HEK293 (cell line): Measurements from ENCODE around the gene CTTN.

ENCODE experiments used
- TF ChIP-seq, protein P1 (sequence below): fragments of 450-650 bp; IDR thresholded peaks from 2 replicates; pipeline ENCODE4 v1.5.1; 2018; ENCODE audit warnings: missing biosample characterization, missing genetic modification characterization
- TF ChIP-seq, protein P2 (sequence below): fragments of 450-650 bp; formaldehyde crosslinking; IDR thresholded peaks from 2 replicates; pipeline ENCODE4 v1.5.1; 2016; ENCODE audit warnings: missing biosample characterization, missing genetic modification characterization

DNA sequence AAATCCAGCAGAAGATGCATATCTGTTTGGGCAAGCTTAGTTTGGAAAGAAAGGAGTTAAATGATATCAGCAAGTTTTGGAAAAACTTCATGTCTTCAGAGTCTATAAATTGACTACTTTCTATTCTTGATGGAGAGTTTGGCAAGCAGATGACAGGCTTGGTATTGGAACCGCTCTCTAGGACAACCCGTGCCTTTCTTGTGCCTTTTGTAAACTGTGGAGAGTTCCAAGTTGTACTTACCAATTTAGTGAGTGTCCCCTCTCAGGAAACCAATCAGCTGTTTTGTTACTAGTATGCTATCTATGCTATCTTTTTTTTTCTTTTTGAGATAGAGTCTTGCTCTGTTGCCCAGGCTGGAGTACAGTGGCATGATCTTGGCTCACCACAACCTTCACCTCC, 43.7 kb upstream of the CTTN start:
- TF ChIP-seq, protein P1, sequence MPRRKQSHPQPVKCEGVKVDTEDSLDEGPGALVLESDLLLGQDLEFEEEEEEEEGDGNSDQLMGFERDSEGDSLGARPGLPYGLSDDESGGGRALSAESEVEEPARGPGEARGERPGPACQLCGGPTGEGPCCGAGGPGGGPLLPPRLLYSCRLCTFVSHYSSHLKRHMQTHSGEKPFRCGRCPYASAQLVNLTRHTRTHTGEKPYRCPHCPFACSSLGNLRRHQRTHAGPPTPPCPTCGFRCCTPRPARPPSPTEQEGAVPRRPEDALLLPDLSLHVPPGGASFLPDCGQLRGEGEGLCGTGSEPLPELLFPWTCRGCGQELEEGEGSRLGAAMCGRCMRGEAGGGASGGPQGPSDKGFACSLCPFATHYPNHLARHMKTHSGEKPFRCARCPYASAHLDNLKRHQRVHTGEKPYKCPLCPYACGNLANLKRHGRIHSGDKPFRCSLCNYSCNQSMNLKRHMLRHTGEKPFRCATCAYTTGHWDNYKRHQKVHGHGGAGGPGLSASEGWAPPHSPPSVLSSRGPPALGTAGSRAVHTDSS (tag by site-specific recombination), result no peak
- TF ChIP-seq, protein P2, sequence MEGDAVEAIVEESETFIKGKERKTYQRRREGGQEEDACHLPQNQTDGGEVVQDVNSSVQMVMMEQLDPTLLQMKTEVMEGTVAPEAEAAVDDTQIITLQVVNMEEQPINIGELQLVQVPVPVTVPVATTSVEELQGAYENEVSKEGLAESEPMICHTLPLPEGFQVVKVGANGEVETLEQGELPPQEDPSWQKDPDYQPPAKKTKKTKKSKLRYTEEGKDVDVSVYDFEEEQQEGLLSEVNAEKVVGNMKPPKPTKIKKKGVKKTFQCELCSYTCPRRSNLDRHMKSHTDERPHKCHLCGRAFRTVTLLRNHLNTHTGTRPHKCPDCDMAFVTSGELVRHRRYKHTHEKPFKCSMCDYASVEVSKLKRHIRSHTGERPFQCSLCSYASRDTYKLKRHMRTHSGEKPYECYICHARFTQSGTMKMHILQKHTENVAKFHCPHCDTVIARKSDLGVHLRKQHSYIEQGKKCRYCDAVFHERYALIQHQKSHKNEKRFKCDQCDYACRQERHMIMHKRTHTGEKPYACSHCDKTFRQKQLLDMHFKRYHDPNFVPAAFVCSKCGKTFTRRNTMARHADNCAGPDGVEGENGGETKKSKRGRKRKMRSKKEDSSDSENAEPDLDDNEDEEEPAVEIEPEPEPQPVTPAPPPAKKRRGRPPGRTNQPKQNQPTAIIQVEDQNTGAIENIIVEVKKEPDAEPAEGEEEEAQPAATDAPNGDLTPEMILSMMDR (tag by site-specific recombination), result no peak
